ENCODE measurements around the gene PLAAT2.
"Not testable (repeated sequence)": the region's sequence is repeated elsewhere in the genome, so short reads cannot be mapped to it uniquely, and the experiment has no call there.

Gene PLAAT2

DNA sequence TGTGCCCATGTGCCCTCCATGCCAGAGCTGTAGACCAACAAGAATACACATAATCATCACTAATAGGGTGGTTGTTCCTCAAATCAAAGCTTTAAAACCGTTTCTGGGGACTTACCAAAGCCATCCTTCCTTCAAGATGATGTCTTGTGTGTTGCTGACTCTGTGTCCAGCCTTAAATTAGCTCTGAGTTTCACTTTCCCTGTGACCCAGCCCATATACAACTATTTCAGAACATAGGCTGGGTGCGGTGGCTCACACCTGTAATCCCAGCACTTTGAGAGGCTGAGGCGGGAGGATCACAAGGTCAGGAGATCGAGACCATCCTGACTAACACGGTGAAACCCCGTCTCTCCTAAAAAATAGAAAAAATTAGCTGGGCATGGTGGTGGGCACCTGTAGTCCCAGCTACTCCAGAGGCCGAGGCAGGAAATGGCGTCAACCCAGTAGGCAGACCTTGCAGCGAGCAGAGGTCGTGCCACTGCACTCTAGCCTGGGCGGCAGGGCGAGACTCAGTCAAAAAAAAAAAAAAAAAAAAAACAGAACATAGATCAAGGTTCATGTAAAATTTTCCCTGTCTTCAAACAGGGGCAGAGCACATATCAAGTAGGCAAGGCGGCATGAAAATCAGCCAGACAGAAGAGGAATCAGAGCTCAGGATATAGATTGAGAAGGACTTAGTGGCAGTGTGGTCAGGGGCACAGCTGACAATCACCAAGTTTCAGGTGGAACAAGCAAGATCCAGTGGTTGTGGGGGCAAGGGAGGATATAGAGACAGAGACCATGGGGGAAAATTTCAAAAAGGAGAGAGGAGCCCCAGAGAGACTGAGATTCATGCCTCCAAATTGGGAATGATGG is at the start of gene PLAAT2:
PLAAT2 (minus strand) TSS at position 179 of the 855 bp plus-strand sequence; CDS start at position 124, 55 bp downstream.
- DNase-seq (ENCODE audit: low read depth in 2 of 2), result no peak

DNA sequence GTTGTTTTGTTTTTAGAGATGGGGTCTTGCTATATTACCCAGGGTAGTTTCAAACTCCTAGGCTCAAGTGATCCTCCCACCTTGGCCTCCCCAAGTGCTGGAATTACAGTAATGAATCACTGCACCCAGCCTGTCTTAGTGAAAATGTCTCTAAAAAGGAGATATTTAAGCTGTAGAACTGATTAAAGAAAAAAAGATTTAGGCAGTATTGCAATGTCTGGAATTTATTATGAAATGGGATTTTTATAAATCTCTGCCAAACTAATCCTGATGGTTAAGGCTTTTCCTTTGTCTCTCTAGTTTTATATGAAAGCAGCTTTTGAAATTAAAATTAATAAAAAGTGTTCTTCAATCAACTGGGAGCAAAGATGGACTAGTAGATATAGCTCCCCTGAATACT is 49.0 kb upstream of the PLAAT2 start:
- DNase-seq (ENCODE audit: low read depth in 2 of 2), result no peak

DNA sequence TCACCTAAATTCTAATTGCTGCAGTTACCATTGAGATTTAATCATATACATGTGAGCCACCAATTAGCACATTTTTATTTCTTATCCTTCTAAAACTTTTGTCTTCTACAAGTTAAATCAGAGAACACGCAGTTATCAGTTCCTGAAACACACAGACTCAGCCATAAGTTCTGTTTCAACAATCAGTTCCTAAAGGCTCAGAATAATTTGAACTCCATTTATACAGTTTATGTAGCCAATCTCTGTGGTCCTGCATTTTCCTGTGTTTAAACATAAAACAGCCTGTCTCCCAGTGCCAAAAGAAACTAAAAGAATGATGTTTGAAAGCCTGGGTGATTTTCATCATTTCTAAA is 48.2 kb upstream of the PLAAT2 start:
- DNase-seq (ENCODE audit: low read depth in 2 of 2), result no peak

DNA sequence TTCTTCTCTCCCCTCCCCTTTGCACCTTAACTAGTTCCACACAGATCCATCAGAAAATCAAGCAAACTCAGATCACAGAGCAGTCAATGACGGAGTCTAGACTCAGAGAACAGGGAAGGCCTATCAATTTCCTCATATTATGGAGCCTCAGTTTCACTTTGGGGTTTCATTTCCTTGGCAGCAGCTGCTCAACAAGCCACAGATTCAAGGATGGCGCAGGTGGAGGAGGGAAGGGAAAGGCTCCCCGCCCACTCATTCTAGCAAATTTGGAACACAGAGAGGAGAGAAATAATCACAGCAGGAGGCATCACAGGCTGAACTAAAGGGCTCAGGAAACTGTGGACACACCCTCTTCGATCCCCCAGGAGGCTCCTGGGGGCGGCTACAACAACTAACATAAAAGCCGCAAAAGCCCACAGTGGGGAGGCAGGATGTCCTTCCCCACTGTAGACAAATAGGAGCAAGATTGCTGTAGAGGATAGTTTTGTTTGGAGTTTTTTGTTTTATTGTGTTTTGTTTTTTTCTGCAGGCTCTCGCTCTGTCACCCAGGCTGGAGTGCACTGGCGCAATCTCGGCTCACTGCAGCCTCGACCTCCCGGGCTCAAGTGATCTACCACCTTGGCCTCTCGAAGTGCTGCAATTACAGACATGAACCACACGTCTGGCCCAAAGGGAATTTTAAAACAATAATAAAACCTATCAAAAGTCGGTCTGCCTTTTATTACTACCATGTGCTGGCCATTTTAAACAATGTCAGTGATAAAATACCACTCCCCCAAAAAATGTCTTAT is 47.6 kb upstream of the PLAAT2 start:
- DNase-seq (ENCODE audit: low read depth in 2 of 2), result no peak

DNA sequence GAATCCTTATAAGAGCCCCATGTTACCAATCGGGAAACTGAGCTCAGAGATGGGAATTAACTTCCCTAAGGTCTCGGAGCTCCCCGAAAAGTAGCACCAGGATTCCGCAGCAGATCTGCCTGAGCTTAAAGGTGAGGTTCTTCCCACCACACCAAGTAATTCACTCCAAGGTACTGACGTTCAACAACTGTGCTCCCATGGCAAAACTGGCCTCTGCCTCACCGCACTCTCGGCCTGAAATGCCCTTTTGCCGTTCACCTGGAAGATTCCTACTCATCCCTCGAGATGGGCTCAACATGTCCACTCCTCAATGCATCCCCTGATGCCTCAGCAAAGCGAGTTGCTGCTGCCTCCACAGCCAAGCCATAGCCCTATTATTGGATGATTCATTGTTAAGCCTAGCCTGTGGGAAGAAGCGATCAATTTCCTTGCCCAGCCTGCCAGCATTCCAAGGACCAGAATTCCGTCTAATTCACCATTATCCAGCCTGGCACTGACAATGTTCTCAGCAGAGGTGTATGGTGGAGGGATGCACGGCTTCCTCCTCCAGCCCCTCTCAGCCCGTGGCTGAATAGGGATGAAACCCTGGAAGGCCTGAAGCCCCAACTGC is 46.9 kb upstream of the PLAAT2 start:
- no peak for DNase-seq (ENCODE audit: low read depth in 2 of 2)

DNA sequence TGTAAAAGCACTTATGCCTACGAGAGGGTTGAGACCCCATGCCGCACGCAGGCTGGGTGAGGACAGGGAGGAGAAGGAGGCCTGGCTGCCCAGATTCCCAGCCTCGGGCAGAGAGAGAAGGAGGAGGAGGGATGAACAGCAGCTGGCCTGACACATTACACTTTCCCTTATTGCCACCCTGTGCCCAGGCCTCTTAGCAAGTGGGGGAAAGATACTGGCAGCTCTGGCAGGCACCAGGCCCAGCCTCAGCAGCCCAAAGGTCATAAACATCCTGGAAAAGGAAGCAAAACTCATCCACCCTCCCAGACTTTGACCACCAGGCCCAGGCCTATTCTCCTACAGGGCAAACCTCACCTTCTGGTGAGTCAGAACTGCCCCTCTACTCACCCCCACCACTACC is 46.4 kb upstream of the PLAAT2 start:
- DNase-seq (ENCODE audit: low read depth in 2 of 2), result no peak

DNA sequence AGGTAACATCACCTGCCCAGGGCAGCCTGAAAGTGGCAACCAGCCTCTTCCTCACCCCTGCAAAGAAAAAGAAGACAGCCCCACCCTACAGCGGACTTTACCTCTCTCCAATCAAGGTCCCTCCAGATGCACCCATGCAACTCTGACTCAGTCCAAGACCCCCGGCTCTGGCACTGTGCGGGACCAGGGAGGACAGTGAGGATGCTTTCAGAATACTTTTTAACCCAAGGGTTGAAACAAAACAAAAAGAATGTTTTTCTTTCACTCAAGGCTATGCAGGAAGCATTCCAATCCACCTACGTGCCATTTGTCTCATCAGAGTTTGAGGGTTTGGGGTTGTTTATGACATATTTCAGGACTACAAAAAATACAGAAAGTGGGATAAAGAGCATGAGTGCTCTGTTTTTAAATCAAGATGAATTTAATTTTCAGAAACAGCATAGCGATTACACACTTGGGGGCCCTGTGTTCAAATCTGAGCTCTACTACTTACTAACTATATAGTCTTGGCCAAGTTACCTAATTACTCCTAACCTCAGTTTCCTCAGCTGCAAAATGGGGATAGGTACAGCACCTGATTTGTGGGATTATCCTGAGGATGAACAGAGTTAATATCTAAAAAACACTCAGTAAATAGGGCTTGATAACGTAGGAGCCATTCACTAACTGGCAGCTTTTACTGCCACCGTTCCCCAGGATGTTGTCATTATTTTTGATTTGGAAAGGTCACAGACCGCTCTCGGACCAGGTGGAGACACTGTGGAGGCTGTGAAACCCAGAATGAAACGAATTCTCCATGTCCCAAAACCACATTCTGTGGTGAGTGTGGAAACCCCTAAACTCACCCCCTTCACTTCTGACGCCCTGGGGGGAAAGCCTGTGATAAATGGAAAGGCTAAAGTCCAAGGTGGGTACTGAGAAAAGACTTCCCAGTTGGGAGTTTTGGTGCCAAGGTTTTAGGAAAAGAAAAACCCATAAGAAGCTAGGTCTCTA is 45.5 kb upstream of the PLAAT2 start:
- DNase-seq (ENCODE audit: low read depth in 2 of 2), result no peak

DNA sequence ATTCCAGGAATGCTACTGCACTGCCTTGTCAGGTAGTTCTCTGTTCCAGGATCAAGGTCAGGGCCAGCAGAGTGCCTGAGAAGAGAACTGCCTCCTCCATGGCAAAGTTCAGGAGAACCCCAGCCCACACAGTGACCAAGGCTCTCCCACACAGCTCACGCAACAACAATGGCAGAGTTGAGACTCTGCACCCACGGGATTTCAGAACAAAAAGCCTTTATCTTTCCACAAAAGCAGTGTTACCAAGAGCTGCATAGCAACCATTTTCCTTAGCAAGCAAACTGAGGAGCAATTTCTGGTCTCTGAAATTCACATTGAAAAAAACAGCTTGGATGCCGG is 40.0 kb upstream of the PLAAT2 start:
- DNase-seq (ENCODE audit: low read depth in 2 of 2), result no peak

DNA sequence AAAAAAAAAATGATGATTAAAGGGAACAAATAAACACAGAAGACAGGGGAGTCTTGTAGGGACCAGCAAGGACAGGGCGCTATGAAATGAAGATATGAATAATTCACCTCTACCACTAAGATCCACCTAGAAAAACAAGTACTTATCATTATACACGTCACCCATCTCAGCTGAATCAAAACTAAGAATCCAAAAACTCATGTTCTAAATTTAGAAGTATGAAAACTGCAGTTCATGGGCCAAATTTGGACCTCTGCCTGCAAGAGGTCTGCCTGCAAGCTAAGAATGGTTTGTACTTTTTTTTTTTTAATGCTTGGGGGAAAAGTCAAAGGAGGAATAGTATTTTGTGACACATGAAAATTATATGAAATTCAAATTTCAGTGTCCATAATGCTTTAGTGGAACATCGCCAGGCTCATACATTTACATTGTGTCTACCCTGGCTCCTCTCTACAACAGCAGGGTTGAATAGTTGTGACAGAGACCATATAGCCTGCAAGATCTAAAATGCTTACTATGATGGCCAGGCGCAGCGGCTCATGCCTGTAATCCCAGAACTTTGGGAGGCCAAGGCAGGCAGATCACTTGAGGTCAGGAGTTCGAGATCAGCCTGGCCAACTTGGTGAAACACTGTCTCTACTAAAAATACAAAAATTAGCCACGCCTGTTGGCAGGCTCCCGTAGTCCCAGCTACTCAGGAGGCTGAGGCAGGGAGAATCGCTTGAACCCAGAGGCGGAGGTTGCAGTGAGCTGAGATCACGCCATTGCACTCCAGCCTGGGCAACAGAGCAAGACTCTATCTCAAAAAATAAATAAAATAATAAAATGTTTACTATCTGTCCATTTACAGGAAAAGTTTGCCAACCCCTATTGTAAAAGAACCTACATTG is 39.4 kb upstream of the PLAAT2 start:
- not testable (repeated sequence) for DNase-seq (ENCODE audit: low read depth in 2 of 2)

DNA sequence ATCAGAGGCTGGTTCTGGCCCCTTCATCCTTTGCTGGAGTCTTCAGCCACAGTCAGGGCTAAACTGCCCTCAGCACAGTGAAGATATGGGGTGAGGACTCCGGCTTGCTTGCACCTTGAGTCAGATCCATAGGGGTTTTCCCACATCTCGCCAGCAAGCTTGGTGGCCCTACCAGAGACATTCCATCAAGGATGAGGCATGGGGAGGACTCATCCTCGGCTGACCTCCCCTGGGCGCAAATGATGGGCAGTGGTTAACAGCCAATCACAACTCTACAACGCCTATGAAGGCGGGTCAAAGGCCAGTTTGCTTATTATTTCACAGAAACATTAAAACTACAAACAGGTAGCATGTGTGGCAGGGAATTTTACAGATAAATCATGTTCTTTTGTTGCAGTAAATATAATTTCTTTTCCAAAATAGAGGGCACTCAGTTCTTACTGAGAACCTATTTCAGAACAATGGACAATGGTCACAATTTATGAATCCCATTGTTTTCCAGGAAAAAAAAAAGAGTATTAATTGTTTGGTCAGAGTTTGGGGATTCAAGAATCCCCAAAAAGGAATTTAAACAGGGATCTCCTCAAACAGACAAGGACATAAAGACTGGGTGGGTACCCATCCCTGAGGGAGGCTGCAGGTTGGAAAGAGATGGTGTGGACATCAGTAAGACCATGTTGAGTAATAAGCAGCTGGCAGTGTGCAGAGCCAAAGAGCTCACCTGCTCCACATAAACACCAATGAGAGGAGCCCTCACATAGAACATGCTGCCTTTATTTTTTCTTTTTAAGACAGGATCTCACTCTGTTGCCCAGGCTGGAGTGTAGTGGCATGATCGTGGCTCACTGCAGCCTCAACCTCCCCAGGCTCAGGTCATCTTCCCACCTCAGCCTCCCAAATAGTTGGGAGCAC is 36.3 kb upstream of the PLAAT2 start:
- no peak for DNase-seq (ENCODE audit: low read depth in 2 of 2)

DNA sequence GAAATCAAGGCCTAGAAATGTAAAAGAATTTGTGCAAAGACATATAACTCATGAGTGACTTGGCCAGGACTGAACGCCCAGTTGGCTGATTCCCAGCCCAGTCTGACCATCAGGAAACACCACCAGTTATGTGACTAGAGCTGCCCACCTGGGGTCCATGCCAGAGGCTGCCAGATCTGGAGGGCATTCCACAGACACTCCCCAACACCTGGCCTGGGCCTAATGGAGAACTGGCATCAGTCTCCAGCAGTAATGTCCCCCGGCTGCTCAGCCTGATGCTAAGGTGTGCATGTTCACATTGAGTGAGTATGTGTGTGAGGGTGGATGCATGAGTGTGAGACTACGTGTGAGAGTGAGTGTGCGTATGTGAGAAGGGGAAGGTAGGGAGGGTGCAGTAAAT is 35.4 kb upstream of the PLAAT2 start:
- DNase-seq (ENCODE audit: low read depth in 2 of 2), result no peak

DNA sequence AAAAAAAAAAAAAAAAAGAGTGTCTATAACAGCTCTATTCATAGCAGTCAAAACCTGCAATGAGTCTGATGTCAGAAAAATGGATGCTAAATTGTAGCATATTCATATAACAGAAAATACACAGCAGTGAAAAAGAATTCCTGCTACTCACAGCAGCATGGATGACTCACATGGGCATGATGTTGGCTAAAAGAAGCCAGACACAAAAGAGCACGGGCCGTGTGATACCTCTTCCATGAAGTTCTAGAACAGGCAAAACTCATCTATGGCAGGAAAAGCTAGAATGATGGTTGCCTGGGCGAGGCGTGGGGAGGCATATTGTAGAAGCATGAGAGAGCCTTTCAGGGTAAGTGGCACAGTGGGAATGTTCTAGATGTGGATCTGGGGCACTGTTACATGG is 32.1 kb upstream of the PLAAT2 start:
- DNase-seq (ENCODE audit: low read depth in 2 of 2), result no peak

DNA sequence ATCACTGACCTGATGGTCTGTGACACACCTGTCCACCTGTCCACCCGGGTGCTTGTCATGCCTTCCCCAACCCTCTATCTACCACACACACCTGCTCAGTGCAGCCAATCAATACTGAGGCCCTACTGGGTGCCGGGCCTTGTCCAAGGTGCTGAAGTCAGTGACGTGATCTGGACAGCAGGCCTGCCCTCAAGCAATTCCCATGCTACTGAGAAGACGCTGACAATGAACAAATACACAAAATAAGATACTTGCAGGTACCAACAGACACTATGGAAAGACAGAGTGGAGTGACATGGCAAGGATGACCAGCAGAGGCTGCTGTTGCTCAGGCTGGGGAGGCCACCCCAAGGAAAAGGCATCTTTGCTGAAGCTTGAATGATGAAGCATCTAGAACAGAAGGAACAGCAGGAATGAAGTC is 29.8 kb upstream of the PLAAT2 start:
- DNase-seq (ENCODE audit: low read depth in 2 of 2), result no peak

DNA sequence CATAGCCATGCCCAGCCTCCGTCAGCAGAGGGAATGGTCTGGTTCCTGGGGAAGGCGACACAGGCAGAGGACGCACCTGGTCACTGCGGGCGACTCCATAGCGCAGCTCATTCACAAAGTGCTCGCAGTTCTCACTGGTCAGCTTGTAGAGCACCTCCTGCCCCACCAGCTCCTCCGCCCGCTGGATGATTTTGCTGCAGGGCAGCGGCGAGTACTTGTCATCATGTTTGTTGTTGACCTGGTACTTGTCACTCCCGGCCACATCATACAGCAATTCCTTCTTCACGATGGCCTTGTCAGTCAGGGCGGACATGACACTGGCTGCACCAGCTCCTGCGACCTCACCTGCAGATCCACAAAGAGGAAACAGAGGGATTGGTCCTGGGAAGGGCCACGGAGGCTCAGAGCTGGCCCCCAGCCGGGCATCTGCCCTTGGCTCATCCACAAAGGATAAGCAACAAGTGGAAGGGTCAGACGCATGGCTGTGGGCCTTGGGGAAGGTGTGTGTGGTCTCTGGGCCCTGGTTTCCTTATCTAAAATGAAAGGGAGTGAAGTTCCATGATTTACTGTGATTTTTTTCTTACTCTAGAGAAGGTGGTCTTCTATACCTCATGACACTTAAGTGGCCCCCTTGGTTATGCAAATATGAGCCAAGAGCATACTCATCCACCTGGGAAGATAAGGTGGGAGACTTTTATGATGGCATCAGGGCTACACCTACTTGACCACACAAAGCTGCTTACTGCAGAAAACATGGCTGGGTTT is 27.0 kb upstream of the PLAAT2 start:
- DNase-seq (ENCODE audit: low read depth in 2 of 2), result no peak

DNA sequence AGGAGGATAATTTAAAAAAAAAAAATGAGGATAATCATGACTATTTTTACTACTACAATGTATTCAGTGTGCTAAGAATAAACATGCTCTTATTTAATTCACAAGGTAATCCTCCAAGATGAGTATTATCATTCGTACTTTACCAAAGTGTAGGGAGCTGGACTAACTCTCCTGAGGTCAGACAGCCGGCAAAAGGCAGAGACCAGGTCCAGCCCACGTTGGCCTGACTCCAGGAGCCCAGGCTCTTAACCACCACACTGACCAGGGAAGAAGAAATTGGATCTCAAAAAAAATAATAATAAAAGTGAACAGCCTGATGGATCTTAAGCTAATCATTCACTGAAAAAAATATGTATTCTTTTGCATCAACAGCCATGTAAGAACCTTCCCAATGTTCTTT is 25.8 kb upstream of the PLAAT2 start:
- DNase-seq (ENCODE audit: low read depth in 2 of 2), result no peak

DNA sequence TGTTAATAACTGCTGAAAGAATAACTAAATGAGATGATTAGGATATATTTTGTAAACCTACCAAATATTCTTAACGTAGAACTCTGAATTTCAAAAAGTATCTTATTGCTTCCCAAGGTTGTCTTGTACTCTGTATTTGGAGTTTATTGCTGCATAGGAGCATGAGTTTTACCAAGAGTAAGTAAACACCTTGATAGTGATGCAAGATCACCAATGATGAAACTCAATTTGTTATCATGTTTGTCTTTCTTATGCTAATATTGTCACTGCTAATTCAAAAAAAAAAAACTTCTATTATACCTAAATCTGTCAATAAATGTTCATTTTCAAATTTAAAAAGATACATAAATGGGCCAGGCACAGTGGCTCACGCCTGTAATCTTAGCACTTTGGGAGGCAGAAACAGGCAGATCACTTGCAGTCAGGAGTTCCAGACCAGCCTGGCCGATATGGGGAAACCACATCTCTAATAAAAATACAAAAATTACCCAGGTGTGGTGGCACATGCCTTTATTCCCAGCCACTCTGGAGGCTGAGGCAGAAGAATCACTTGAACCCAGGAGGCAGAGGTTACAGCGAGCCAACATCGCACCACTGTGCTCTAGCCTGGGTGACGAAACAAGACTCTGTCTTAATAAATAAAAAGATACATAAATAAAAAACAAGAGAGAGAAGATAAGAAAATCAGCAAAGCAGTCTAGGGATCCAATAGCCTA is 23.4 kb upstream of the PLAAT2 start:
- no peak for DNase-seq (ENCODE audit: low read depth in 2 of 2)

DNA sequence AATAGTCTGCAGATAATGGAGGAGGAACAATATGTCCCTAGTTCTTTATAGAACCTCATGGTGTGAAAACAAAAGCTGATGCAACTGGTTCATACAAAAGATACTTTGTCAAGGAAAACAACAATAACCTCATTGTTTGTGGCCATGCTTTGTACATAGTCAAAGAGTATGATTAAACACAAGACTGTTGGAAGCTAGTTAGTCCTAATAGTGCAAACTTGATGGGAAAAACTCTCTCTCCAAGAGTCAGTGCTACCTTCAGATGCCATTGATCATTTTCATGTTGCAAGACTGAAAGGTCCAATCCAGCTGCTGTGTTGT is 20.1 kb upstream of the PLAAT2 start:
- DNase-seq (ENCODE audit: low read depth in 2 of 2), result no peak

DNA sequence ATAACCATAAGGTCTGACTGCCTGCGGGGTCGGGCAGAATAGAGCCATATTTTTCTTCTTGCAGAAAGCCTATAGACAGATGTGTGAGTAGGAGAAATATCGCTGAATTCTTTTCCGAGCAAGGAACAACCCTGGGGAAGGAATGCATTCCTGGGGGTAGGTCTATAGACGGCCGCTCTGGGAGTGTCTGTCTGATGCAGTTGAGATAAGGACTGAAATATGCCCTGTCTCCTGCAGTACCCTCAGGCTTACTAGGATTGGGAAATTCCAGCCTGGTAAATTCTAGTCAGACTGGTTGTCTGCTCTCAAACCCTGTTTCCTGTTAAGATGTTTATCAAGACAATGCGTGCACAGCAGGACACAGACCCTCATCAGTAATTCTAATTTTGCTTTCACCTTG is 18.0 kb upstream of the PLAAT2 start:
- DNase-seq (ENCODE audit: low read depth in 2 of 2), result not testable (repeated sequence)
